ENCODE measurements around the gene CCDC183.
"Not testable (repeated sequence)": the region's sequence is repeated elsewhere in the genome, so short reads cannot be mapped to it uniquely, and the experiment has no call there.

CCDC183 gene

DNA sequence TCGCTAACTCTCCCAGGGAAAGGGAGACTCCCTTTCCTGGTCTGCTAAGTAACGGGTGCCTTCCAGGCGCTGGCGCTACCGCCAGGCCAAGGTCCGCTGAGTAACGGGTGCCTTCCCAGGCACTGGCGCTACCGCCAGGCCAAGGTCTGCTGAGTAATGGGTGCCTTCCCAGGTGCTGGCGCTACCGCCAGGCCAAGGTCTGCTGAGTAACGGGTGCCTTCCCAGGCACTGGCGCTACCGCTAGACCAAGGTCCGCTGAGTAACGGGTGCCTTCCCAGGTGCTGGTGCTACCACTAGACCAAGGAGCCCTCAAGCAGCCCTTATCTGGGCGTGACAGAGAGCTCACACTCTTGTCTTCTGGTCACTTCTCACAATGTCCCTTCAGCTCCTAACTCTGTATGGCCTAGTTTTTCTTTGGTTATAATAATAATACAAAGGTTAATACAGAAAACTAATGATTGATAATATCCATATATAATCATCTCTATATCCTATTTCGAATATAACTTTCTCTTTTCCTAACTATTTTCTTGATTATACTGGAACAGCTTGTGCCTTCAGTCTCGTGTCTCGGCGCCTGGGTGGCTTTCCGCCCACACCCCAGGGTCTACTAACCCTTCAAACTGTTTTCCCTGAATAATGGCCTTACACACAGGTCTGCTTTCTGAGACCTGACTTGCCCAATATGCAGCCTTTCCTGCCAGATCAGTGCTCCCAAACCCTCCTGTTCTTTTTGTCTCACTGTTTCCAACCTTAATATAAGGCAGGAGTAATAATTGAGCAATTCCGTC is 10.4 kb upstream of the CCDC183 start:
- DNase-seq (ENCODE audit: low spot score) = not testable (repeated sequence)

GRCh38 chr9:136786451-136786850 is 9.7 kb upstream of the CCDC183 start:
- no peak for DNase-seq (ENCODE audit: low spot score)

- DNase-seq (ENCODE audit: low spot score) = not testable (repeated sequence)
Measured at GRCh38 chr9:136786983-136787382, 9.2 kb upstream of the CCDC183 start.

DNA sequence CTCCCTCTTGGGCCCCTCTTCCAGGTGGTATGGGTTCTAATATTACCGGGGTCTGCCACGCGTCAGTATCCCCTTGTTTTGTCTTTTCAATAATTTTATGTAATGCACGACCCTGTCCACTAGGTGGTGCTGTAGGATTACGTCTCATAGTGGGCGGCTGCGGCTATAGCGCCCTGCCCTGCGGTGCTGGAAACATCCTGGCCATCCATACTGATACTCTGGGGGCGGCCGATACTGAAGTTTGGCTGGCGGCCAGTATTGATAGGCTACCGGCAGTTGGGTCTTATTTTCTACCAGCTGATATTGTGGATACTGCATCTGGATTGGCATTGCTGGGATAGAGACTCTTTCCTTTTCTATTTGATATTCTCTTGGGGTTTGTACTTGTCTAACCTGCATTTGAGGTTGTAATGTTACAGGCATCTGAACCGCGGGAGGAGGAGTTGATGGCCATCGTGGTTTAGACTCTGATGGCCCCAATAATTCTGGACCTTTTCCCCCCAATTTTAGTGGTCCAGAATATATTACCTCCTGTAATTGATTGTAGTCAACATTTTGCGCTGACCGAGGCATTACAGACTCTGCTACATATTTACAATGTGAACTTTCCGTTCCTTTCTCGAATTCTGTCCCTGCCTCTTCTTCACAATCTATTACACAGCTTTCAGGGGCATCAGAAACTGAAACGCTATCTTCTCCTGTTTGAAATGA is 8.3 kb upstream of the CCDC183 start:
- DNase-seq (ENCODE audit: low spot score) = peak; percentile 65

DNA sequence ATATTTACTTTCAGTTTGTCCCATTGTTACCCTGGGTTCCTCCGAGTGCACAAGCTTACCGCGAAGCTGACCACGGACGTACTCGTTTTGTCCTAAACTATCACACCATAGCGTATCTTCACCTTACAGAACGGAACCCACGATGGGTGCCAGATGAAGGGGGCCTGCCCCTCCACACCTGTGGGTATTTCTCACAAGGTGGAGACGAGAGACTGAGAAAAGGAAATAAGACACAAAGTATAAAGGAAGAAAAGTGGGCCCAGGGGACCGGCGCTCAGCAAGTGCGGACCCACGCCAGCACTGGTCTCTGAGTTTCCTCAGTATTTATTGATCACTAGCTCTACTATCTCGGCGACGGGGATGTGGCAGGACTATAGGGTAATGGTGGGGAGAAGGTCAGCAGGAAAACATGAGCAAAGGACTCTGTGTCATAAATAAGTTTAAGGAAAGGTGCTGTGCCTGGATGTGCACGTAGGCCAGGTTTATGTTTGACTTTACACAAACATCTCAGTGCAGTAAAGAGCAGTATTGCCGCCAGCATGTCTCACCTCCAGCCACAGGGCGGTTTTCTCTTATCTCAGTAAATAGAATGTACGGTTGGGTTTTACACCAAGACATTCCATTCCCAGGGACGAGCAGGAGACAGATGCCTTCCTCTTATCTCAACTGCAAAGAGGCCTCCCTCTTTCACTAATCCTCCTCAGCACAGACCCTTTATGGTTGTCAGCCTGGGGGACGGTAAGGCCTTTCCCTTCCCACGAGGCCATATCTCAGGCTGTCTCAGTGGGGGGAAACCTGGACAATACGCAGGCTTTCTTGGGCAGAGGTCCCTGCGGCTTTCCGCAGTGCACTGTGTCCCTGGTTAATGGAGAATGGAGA is 7.3 kb upstream of the CCDC183 start:
- not testable (repeated sequence) for DNase-seq (ENCODE audit: low spot score)

DNA sequence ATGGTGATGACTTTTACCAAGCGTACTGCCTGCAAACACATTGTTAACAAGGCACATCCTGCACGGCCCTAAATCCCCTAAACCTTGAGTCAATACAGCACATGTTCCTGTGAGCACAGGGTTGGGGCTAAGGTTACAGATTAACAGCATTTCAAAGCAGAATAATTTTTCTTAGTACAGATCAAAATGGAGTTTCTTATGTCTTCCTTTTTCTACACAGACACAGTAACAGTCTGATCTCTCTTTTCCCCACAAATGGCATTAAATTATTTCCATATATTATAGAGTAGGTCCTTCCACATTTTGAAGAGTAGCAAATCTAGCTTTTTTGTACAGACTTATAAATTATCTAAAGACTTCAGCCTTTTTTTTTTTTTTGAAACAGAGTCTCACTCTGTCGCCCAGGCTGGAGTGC is 6.6 kb upstream of the CCDC183 start:
- no peak for DNase-seq (ENCODE audit: low spot score)

DNA sequence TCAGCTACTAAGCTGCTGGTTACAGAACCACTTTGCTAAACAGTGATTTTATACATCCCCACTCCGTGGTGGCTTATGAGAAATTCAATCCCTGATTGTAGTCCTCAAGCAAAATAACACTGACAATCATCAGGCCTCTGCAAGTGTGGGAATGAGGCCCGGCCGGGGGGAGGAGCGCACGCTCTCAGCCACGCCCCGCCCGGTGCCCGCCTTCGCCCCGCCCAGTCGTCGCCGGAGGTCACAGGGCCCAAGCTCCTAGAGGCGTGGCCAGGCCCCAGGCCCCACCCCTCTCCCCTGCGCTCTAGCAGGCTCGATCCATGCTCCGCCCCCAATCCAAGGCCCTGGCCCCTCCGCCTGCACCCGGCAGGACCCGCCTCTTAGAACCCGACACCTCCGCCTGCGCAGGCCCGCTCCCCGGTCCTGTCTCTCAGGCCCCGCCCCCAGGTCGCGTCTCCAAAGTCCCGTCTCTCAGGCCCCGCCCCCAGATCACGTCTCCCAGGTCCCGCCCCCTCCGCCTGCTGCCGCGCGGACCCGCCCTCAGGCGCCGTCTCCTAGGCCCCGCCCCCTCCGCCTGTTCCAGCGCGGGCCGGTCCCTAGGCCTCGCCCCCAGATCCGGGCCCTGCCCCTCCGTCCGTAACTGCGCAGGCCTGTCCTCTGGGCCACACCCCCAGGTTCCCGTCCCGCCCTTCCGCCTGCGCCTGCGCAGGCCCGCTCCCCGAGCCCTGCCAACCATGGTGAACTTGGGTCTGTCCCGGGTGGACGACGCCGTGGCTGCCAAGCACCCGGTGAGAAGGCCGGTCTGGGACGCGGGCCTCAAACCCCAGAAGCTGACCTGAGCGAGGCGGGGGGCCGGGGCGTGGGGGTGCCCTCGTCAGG is 5.3 kb upstream of the CCDC183 start, which contains the start of gene TMEM141:
TSS of gene TMEM141 (plus strand) at position 705 of the 876 bp plus-strand sequence. CDS start at position 732, 27 bp downstream.
- DNase-seq (ENCODE audit: low spot score) = peak; percentile 100

GRCh38 chr9:136791516-136792276 is 4.4 kb upstream of the CCDC183 start:
- no peak for DNase-seq (ENCODE audit: low spot score)

GRCh38 chr9:136792321-136793085 is 3.6 kb upstream of the CCDC183 start:
- DNase-seq (ENCODE audit: low spot score) = no peak

DNA sequence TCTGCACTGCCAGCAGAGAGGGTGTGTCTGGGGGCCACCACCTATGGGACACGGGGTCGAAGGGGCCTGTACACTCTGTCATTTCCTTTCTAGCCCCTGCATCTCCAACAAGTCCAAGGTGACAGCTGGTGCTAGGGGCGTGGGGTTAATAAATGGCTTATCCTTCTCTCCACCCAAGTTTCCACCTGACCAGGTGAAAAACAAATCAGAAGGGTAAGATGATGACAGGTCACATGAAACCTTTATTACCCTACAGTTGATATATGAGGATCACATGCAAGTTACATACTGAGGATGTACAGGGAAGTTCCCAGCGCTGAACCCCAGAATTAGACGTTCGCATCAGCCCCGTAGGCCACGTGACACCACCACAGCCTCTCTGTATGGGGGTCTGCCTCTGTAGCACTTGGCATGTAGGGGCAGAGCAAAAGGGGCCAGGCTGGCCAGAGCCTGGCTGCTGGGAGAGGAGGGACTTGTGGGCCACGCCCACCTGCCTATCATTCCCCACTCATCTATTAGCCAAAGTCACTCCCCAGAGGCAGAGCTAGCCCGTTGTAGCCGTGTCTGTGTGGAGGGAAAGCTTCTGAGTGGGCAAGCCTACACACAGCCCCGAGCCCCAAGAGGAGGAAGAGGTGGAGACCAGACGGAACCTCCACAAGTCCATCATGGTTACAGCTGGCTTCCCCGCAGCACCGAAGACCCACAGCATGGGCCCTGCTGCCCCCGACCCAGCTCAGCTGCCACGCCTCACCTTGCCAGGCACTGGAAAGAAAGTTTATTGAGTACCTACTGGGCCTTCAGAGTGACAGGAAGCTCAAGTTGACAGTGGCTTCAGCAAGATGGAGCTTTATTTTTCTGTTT is 2.8 kb upstream of the CCDC183 start:
- DNase-seq (ENCODE audit: low spot score) = no peak

GRCh38 chr9:136794281-136794999 is 1.7 kb upstream of the CCDC183 start:
- DNase-seq (ENCODE audit: low spot score) = no peak

- no peak for DNase-seq (ENCODE audit: low spot score)
Measured at GRCh38 chr9:136795000-136795348, 1.2 kb upstream of the CCDC183 start.

GRCh38 chr9:136796775-136797347 is 723 bp downstream of the CCDC183 start:
- DNase-seq (ENCODE audit: low spot score) = not testable (repeated sequence)

GRCh38 chr9:136798708-136799078 is 2.6 kb downstream of the CCDC183 start:
- no peak for DNase-seq (ENCODE audit: low spot score)

DNA sequence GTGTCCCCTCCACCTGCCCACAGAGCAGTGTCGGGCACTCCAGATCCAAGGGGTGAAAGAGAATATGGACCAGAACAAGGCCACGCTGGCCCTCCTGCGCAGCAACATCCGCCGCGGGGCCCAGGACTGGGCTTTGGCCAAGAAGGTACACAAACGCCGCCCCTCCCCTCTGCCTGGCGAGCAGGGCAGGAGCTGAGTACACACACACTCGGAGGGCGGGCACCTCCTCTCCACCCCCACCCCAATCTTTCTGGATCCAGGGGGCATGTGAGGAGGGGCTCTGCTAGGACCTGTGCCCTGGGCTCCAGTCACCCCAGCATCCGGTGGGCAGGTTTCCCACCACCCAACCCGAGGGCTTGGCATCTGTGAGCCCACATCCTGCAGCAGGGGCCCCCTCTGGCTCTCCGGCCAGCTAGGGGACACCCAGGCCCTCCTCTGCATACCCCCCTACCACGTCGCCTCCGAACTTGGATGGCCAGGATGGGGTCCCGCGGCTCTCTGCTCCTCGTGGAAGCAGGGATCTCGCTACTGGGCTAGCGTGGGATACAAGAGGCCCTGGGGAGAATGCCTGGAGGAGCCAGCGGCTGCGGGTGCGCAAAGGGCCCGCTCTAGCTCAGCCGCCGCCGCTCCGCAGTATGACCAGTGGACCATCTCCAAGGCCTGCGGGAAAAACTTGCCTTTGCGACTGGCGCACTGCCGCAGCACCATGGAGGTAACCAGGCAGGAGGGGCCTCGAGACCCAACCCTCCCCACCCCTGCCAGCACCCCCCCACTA is 3.1 kb downstream of the CCDC183 start:
- no peak for DNase-seq (ENCODE audit: low spot score)

GRCh38 chr9:136799854-136800657 is 3.9 kb downstream of the CCDC183 start:
- DNase-seq (ENCODE audit: low spot score) = peak; percentile 61

All from AG08396 (cell line).